ENCODE results near the gene CTR9.
A peak's percentile ranks its signal among the peaks of the same experiment; 100 is the strongest.

The CTR9 gene

DNA sequence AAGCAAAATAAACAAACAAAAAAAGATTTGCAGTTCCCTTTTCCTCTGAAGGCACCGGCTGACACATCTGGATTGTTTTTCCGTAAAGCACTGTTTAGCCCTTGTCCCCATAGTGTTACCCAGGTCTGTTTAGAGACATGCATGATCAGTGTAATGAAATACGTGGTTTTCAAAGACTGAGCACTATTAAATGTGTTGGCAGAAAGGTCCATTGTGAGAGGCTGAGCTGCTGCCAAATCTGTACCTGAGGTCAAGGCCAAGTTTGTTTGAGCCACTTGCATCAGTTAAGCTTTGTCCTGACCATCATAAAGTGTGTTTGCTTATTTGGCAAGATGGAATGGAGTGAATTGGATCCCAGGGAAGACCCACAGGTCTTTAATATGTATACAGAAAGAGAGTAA, 26.3 kb downstream of the CTR9 start:
- no peak overlapping the region for H3K4me3 ChIP-seq (ENCODE audit: low read length)
- DNase-seq (ENCODE audit: low read depth, low spot score) = no peak

DNA sequence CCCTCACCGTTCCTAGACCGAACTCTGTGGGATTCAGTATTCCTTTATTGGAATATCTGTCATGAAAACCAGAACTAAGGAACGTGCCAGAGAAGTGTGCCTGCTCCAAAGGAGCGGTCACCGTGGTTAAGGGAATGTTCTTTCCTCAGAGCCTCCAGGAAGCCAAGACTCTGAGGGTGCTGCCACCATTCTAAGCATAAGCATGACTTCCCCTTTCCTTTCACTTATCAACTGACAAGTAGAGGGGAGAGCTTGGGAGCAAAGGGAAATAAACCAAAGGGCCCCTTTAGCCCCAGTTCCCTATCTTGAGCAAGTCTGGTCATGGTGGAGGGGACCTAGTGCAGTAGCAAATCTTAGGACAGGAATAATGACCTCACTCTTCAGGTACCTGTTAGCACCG, 26.8 kb downstream of the CTR9 start:
- DNase-seq (ENCODE audit: low read depth, low spot score) = no peak
- H3K4me3 ChIP-seq (ENCODE audit: low read length) = no peak overlapping the region

DNA sequence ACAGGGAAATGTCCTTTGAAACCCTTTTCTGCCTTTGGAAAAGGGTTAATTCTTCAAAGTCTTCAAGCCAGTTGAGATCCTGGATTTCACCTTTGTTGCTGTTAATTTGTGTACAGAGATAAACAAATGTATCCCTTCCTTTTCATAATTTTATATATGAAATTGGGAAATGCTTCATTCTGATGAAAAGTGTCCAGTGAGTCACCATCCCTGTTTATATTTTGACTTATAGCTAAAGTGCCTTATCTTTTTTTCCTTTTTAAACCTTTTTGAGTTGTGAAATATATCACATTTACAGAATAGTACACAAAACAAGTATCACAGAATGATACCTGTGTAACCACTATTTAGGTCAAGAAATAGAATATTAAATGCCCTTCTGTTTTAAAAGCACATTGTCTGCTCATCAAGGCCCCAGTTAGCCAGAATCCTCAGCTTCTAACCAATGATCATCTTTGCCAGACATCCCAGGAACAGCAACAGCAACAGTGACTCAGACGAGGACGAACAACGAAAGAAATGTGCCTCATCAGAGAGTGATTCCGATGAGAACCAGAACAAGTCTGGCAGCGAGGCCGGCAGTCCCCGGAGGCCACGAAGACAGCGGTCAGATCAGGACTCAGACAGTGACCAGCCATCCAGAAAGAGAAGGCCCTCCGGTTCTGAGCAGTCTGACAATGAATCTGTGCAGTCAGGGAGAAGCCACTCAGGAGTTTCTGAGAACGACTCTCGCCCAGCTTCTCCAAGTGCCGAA, 27.3 kb downstream of the CTR9 start:
- H3K4me3 ChIP-seq (ENCODE audit: low read length) = no peak overlapping the region
- no peak for DNase-seq (ENCODE audit: low read depth, low spot score)

DNA sequence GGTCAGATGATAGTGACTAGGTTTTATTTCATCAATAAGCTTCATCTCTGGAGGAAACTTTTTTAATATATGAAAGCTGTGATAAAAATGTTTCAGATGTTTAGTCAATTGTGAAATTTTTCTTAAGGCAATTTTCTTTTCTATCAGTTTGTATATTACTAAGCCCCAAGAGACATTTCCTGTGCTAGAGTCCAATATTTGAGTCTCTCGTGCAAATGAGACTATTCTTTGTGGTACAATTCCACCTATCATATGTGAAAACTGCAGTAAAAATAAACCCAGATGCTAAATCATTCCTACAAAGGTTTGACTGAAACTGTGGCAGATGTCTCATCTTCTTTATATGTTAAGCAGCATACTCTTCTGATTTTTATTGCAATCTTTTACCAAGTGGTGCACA, 28.0 kb downstream of the CTR9 start:
- no peak for DNase-seq (ENCODE audit: low read depth, low spot score)
- H3K4me3 ChIP-seq (ENCODE audit: low read length) = no peak overlapping the region

DNA sequence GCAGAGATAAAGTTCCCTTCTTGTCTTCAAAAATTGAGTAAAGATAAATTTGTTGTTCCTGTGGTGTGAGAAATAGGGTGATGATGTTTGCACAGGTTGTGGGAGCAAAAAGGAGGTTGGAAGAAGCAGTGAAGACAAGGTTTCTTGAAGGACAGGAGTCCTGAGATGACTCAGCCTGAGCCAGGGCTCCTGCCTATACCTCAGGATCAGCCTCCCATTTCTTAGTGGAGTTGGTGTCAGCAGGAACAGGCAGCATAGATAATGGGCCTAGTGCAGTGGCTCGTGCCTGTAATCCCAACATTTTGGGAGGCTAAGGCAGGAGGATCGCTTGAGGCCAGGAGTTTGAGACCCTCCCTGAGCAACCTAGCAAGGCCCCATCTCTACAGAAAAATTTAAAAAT, 29.0 kb downstream of the CTR9 start:
- no peak for DNase-seq (ENCODE audit: low read depth, low spot score)
- no peak overlapping the region for H3K4me3 ChIP-seq (ENCODE audit: low read length)

DNA sequence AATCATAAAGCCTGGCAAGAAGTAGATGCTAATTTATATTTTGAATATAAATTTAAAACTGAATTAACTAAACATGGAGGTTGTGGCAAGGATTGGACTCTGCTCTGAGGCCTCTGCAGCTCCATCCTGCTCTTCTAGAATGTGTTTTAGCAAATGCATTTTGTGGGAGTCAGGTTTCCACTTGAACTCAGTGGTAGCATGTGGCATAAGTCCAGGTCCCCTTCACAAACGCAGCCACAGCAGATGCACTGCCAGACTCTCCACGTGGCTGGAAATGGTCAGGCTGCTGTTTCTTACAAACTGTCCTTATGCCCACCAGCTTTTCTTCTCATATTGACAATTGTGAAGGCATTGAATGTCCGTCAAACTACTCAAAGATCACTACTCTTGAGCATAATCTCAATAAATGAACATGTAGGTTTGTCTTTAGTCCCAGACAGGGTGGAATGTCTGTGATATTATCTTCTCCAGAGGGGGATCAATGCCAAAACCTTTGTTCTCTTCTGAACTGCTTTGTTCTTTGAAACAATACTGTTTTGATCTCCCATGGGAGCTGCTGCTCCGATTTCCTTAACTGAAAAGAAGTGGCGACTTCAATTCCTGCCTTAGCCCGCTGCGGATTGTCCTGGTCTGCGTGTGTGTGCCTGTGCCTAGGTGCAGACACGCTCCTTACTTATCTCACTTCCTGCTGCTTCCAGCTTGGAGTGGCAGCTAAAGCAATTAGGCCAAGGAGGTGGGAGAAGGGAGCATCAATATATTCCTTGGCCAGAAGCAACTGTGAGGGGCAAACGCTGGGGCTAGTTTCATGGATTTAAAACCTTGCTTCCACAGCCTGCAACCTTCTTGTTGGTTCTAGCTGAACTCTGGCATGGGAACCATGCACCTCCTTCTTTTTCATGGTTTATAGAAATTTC, 33.4 kb downstream of the CTR9 start:
- H3K4me3 ChIP-seq (ENCODE audit: low read length) = no peak overlapping the region
- no peak for DNase-seq (ENCODE audit: low read depth, low spot score)

DNA sequence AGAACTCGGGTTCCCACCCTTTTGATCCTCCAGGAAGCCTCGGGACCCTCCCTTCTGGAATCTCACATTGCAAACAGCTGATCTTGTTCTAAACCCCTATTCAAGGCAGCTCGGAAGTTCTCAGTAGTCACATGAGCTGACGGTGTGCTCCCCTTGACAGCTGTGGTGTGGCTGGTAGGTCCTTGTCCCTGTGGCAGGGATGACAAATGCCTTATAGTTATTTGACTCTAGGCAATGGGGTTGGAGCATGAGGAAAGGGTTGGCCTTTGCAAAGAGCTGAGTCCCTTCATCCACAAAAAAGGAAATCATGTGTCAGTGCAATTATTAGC, 34.1 kb downstream of the CTR9 start:
- no peak overlapping the region for H3K4me3 ChIP-seq (ENCODE audit: low read length)

DNA sequence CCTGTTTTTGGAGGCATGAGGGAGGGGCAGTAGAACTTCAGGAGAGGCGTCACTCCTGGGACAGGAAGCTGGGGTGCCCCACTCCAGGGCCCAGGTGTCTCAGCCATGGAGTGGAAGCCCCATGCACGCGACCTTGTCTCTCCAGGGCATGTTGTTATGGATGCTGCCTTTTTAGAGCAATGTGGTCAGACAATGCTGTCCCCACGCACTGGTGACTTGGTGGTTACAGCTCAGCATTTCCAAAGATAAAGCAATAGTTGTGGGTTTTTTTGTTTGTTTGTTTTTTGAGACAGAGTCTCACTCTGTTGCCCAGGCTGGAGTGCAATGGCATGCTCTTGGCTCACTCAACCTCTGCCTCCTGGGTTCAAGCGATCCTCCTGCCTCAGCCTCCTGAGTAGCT, 35.4 kb downstream of the CTR9 start:
- no peak for DNase-seq (ENCODE audit: low read depth, low spot score)
- H3K4me3 ChIP-seq (ENCODE audit: low read length) = no peak overlapping the region

More for the DNA sequence above, 34.1 kb downstream of the CTR9 start:
- DNase-seq (ENCODE audit: low read depth, low spot score) = no peak

DNA sequence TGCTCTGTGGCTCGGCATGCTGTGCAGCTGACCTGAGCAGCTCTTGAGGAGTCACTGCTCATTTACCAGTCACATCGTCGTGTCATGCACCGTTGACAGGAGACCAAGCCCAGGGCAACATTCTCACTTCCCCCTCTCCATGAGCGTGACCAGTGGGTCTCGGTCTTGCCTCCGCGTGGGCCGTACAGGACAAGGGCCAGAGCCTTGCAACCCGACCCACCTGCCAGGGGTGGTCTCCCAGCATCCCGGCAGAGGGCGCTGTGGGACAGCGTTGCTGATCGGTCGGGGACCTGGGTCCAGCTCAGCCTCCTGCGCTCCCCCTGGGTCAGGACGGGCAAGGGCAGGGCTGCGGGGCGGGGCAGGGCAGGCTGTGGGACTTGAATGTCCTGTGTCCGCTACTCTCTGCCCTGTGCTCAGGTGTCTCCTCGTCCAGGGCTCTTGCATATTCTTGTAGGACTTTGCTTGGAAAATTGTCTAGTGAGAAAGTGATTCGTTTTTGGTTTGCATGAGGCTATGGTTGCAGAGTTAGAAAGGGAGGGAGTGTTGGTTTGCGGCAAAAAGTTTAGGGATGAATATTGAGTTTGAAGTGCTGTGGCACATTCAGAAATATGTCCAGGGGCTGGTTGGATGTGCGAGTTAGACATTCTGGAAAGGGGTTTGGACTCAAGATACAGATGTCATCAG, 41.5 kb downstream of the CTR9 start:
- no peak overlapping the region for H3K4me3 ChIP-seq (ENCODE audit: low read length)
- no peak for DNase-seq (ENCODE audit: low read depth, low spot score)

DNA sequence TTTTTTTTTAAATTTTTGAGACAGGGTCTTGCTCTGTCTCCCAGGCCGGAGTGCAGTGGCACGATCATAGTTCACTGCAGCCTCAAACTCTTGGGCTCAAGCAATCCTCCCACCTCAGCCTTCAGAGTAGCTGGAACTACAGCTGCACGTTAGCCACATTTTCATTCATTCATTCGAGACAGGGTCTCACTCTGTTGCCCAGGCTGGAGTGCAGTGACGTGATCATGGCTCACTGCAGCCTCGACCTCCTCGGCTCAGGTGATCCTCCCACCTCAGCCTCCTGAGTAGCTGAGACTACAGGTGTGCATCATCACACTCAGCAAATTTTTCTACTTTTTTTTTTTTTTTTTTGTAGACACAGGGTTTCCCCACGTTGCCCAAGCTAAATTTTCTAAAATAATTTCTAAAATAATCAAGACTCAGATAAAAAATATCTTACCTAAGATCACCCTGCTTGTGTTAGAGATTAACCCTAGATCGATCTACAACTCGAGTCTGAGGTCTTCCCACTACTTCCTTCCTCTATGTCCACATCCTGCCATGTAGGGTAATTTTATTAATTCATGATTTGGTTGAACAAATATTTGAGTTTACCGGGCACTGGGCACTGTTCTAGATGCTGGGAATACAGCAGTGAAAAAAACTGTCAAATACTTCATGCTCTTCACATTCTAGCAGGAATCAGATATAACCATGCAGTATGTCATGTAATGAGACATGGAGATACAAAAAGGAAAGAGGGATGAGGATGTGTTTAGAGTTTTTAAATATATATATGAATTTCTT, 42.6 kb downstream of the CTR9 start:
- no peak overlapping the region for H3K4me3 ChIP-seq (ENCODE audit: low read length)
- no peak for DNase-seq (ENCODE audit: low read depth, low spot score)

DNA sequence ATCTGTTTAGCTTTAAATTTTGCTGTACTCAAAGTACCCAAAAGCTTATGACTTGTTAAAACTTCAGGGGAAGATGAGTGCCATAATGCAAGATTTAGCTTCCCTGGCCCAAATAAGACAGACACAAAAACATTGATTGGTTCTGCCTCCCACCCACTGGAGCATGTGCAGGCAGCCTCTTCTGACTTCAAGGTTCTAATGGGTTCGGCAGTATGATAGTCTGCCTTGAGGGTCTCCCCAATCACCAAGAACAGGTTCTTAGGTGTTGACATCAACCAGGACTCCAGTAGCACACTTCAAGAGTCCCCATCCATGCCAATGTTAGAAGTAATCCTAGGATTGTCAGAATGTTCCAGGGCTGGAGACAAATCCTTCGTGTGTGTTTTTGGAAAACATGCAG, 45.1 kb downstream of the CTR9 start:
- no peak overlapping the region for H3K4me3 ChIP-seq (ENCODE audit: low read length)
- no peak for DNase-seq (ENCODE audit: low read depth, low spot score)

DNA sequence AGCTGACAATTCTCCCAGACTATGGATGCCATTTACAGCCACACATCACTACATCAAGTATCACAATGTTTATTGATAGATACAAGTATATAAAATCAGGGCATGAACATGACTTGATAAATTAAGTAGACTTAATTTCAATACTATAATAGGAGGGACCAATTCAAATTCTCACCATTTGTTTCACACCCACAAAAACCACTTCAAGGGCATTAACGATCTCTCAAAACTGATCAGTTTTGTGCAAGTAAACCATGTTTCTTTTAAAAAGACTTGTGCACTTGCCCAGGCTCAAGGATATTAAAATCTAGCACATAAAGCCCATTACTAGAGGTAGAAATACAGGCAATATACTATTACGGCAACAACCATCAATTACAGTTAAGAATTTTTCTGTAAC, 46.0 kb downstream of the CTR9 start:
- H3K4me3 ChIP-seq (ENCODE audit: low read length) = no peak overlapping the region
- DNase-seq (ENCODE audit: low read depth, low spot score) = peak; percentile 45

DNA sequence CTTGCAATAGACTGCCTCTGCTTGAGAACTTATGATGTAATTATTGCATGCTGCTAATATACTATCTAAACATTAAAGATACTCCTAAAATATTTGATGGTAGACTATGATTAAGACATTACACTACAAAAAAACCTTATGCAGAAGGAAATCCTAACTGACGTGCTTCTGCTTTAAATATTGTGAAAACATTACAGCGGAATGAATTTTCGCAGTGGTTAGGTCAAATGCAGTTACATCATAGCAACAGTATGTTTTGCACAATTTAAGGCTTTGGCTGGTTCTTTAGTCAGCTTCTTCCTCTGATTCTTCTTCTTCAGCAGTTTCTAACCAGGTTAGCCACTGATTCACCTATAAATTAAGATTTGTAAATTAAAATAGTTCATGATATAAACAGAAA, 46.5 kb downstream of the CTR9 start:
- H3K4me3 ChIP-seq (ENCODE audit: low read length) = no peak overlapping the region

DNA sequence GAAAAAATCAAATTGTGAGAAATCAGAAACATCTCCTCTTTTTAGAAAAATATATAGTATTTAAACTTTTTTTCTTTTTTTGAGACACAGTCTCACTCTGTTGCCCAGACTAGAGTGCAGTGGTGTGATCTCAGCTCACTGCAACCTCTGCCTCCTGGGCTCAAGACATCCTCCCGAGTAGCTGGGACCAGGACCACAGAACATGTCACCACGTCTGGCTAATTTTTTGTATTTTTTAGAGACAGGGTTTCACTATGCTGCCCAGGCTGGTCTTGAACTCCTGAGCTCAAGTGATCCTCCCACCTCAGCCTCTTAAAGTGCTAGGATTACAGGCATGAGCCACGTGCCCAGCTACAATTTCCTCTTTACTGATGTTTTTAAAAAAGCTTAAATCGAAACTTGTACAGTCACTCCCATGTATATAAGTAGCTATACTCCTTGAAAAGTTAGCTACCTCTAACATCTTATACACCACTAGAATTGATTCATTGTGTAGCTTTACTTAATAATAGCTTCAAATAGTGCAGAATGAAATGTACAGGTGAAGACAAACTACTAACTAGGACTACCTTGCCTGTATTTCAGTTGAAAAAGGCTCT, 47.4 kb downstream of the CTR9 start:
- H3K4me3 ChIP-seq (ENCODE audit: low read length) = no peak overlapping the region
- no peak for DNase-seq (ENCODE audit: low read depth, low spot score)

More for the DNA sequence above, 46.5 kb downstream of the CTR9 start:
- DNase-seq (ENCODE audit: low read depth, low spot score) = no peak

DNA sequence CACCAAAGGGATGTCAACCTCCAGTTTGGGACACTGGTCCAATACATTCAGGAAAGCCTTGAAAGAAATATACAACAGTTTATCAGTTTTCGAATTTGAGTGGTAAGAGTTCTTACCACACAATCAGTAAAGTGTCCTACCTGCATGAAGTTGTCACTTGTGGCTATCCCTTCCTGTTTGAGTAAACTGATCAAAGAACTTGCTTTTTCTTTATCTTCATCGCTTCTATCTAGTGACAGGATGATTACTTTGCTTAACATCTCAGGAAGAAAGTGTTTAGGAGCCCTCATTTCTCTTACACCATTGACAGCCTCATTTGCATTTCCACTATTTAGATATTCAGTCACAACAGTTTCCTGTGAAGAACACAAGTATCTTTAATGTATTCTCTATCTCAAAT, 49.2 kb downstream of the CTR9 start:
- DNase-seq (ENCODE audit: low read depth, low spot score) = peak; percentile 60
- H3K4me3 ChIP-seq (ENCODE audit: low read length) = no peak overlapping the region

DNA sequence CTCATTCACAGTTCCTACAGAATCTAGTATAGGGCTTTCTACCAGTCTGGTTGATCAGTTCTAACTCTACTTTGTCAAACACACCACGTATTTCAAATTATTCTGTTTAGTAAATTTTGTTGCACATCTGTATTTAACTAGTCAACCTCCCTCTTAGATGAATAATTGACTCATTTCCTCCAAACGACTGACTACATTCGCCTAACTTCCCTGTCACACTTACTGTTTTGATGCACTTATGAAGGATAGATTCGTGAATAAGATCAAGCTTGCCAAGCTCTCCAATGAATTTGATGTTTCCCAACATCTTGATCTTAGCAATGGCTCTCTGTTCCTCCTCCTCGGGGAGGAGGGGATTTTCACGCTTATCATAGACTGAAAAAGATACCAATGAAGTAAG, 52.6 kb downstream of the CTR9 start:
- DNase-seq (ENCODE audit: low read depth, low spot score) = no peak
- no peak overlapping the region for H3K4me3 ChIP-seq (ENCODE audit: low read length)

DNA sequence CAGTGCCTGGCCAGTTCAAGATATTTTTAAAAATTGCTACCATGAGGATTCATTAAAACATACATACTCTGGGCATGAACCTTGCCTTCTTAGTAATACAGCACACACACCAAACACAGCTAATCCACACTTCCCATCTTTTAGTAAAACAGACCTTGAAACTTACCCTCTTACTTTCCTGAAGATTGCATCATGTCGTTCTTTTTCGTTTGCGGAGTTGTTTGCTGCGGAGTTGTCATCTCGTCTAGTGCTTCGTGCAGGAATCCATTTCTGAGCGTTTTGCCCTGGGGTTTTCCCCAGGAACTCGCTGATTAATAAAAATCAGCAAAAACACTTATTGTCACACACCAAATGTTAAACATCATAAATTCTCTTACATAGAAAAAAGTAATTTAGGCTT, 54.7 kb downstream of the CTR9 start:
- DNase-seq (ENCODE audit: low read depth, low spot score) = no peak
- H3K4me3 ChIP-seq (ENCODE audit: low read length) = no peak overlapping the region

DNA sequence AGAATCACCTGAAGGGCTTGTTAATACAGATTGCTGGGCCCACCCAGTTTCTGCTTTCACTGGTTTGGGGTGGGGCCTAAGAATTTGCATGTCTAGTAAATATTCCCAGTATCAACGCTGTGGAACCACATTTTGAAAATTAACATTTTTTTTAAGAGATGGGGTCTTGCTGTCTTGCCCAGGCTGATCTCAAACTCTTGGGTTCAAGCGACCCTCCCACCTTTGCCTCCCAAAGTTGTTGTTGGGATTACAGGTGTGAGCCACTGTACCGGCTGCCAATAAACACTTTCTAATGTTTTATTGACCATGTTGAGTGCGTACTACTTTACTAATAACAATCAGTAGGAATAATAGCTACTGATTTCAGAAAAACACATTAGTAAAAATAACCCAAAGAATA, 55.2 kb downstream of the CTR9 start:
- no peak overlapping the region for H3K4me3 ChIP-seq (ENCODE audit: low read length)
- DNase-seq (ENCODE audit: low read depth, low spot score) = no peak
